ENCODE results near the gene CDC42EP5.

Gene CDC42EP5

GRCh38 chr19:54461613-54462012 is 11.5 kb downstream of the CDC42EP5 start:
- H3K4me1 ChIP-seq (ENCODE audit: low read depth, poor library complexity, severe bottlenecking) = peaks cover 7% of the 10 kb centered on the region
- no peaks in the 10 kb centered on the region for H4K20me1 ChIP-seq (ENCODE audit: insufficient read depth)
- no peak overlapping the region for H3K4me3 ChIP-seq (IDR thresholded peaks at IDR 0.05; ENCODE audit: insufficient read depth, low read depth, low read length)
- H2AFZ ChIP-seq (ENCODE audit: low read depth) = no peak overlapping the region
- H3K4me2 ChIP-seq = peak overlapping the region; percentile 97
- H3K36me3 ChIP-seq (ENCODE audit: insufficient read depth) = peaks cover 9% of the 10 kb centered on the region; the same call in 1 of the 2 replicates
- peak overlapping the region; percentile 94; the same call in 1 of the 2 replicates for H3K9ac ChIP-seq
- TF ChIP-seq, protein P1, sequence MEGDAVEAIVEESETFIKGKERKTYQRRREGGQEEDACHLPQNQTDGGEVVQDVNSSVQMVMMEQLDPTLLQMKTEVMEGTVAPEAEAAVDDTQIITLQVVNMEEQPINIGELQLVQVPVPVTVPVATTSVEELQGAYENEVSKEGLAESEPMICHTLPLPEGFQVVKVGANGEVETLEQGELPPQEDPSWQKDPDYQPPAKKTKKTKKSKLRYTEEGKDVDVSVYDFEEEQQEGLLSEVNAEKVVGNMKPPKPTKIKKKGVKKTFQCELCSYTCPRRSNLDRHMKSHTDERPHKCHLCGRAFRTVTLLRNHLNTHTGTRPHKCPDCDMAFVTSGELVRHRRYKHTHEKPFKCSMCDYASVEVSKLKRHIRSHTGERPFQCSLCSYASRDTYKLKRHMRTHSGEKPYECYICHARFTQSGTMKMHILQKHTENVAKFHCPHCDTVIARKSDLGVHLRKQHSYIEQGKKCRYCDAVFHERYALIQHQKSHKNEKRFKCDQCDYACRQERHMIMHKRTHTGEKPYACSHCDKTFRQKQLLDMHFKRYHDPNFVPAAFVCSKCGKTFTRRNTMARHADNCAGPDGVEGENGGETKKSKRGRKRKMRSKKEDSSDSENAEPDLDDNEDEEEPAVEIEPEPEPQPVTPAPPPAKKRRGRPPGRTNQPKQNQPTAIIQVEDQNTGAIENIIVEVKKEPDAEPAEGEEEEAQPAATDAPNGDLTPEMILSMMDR (conservative IDR thresholded peaks at IDR 0.05; ENCODE audit: low read depth, low read length) = no peak
- H3K27me3 ChIP-seq (ENCODE audit: insufficient read depth, low read depth) = no peaks in the 10 kb centered on the region; the same call in 1 of the 2 replicates
- H3K79me2 ChIP-seq (ENCODE audit: insufficient read depth, low read depth) = peaks cover 42% of the 10 kb centered on the region; the same call in 1 of the 2 replicates
- H3K27ac ChIP-seq = peak overlapping the region; percentile 95; the same call in 1 of the 2 replicates

GRCh38 chr19:54461210-54461609 is 11.9 kb downstream of the CDC42EP5 start:
- Histone ChIP-seq H3K9ac (no peak overlapping the region), H3K4me3 (IDR thresholded peaks at IDR 0.05; ENCODE audit: insufficient read depth, low read depth, low read length) (no peak overlapping the region), H3K27me3 (ENCODE audit: insufficient read depth, low read depth) (no peaks in the 10 kb centered on the region), H3K79me2 (ENCODE audit: insufficient read depth, low read depth) (peaks cover 42% of the 10 kb centered on the region; the same call in 1 of the 2 replicates), H3K36me3 (ENCODE audit: insufficient read depth) (peaks cover 12% of the 10 kb centered on the region; the same call in 1 of the 2 replicates), H2AFZ (ENCODE audit: low read depth) (no peak overlapping the region), H4K20me1 (ENCODE audit: insufficient read depth) (no peaks in the 10 kb centered on the region), H3K4me2 (peak overlapping the region; percentile 13; the same call in 1 of the 2 replicates), H3K27ac (no peak overlapping the region; the same call in 1 of the 2 replicates), H3K4me1 (ENCODE audit: low read depth, poor library complexity, severe bottlenecking) (peaks cover 7% of the 10 kb centered on the region)
- TF ChIP-seq, protein P1 (conservative IDR thresholded peaks at IDR 0.05; ENCODE audit: low read depth, low read length) = no peak

GRCh38 chr19:54460230-54461005 is 12.7 kb downstream of the CDC42EP5 start:
- no peaks in the 10 kb centered on the region for H4K20me1 ChIP-seq (ENCODE audit: insufficient read depth)
- no peak overlapping the region for H2AFZ ChIP-seq (ENCODE audit: low read depth)
- H3K4me1 ChIP-seq (ENCODE audit: low read depth, poor library complexity, severe bottlenecking) = peaks cover 7% of the 10 kb centered on the region
- H3K27ac ChIP-seq = no peak overlapping the region
- no peak overlapping the region for H3K4me3 ChIP-seq (IDR thresholded peaks at IDR 0.05; ENCODE audit: insufficient read depth, low read depth, low read length)
- peaks cover 14% of the 10 kb centered on the region; the same call in 1 of the 2 replicates for H3K36me3 ChIP-seq (ENCODE audit: insufficient read depth)
- TF ChIP-seq, protein P1 (conservative IDR thresholded peaks at IDR 0.05; ENCODE audit: low read depth, low read length) = no peak
- H3K27me3 ChIP-seq (ENCODE audit: insufficient read depth, low read depth) = no peaks in the 10 kb centered on the region
- peaks cover 42% of the 10 kb centered on the region; the same call in 1 of the 2 replicates for H3K79me2 ChIP-seq (ENCODE audit: insufficient read depth, low read depth)
- no peak overlapping the region for H3K9ac ChIP-seq
- H3K4me2 ChIP-seq = peak overlapping the region; percentile 13; the same call in 1 of the 2 replicates

DNA sequence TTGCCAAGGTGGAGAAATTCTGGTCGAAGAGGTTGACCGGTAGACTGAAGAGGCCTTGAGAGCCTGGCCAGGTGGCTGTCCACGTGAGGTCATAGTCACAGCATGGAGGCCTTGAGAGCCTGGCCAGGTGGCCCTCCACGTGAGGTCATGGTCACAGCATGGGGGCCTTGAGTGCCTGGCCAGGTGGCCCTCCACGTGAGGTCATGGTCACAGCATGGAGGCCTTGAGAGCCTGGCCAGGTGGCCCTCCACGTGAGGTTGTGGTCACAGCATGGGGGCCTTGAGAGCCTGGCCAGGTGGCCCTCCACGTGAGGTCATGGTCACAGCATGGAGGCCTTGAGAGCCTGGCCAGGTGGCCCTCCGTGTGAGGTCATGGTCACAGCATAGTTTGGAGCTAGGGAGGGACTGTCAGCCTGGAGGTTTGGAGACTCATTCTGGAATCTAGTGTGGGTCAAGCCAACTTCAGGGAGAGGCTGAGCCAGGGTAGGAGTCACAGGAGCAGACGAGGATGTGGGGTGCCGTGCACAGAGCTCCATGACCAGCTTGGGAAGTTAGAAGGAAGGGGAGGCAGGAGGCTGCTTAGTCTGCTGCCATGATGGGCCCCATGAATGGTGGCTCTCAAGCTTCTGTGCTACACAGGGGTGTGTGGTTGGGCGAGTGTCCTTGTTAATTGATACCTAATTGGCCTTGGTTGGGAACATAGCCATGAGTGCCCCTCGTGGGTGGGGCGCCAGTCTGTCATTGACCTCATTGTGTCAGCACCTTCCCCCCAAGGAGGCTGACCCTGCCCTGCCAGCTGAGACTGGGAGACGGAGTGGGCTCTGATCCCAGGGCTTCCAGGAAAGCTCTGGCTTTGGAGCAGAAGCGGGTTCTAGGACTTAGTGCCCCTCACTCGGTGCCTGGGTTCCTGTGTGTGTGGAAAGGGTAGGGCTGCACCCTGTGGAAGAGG is 13.5 kb downstream of the CDC42EP5 start:
- no peaks in the 10 kb centered on the region for H3K27me3 ChIP-seq (ENCODE audit: insufficient read depth, low read depth)
- peaks cover 42% of the 10 kb centered on the region; the same call in 1 of the 2 replicates for H3K79me2 ChIP-seq (ENCODE audit: insufficient read depth, low read depth)
- H3K27ac ChIP-seq = no peak overlapping the region
- H3K9ac ChIP-seq = no peak overlapping the region
- no peak overlapping the region for H3K4me3 ChIP-seq (IDR thresholded peaks at IDR 0.05; ENCODE audit: insufficient read depth, low read depth, low read length)
- H3K4me1 ChIP-seq (ENCODE audit: low read depth, poor library complexity, severe bottlenecking) = peaks cover 7% of the 10 kb centered on the region
- TF ChIP-seq, protein P1 (conservative IDR thresholded peaks at IDR 0.05; ENCODE audit: low read depth, low read length) = no peak
- H4K20me1 ChIP-seq (ENCODE audit: insufficient read depth) = no peaks in the 10 kb centered on the region
- H2AFZ ChIP-seq (ENCODE audit: low read depth) = no peak overlapping the region
- peaks cover 14% of the 10 kb centered on the region; the same call in 1 of the 2 replicates for H3K36me3 ChIP-seq (ENCODE audit: insufficient read depth)
- no peak overlapping the region for H3K4me2 ChIP-seq
